ACHN (cell line): Measurements from ENCODE around the gene MPC1L.
A peak's percentile ranks its signal among the peaks of the same experiment; 100 is the strongest.
"Not testable (repeated sequence)": the region's sequence is repeated elsewhere in the genome, so short reads cannot be mapped to it uniquely, and the experiment has no call there.

Experiments used
- DNase-seq: peaks from one replicate; pipeline ENCODE4 v3.0.0-alpha.2; 2015
- in situ Hi-C: cut with HindIII; loops from 2 replicates; pipeline ENCODE4 v1.10.0; 2017; ENCODE audit warnings: low sequenced_read_pairs, low pct_ligation_motif_present, low pct_unique_long_range_greater_than_20kb

Gene MPC1L

DNA sequence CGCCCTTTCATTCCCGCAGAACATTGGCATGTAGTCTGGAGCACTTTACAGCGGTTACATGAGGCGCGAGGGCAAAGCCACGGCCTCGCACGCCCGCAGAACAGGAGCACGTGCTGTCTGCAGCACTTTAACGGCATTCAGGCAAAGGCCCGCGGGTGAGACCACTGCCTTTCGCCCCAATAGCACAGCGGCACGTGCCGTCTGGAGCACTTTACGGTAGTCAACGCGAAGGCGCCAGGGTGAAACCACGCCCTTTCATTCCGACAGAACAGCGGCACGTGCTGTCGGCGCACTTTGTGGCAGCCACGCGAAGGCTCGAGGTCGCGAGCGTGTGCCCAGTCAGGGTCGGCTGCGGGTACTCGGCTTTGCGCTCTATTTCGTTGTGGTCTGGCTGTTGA, at the start of gene MPC1L:
Gene MPC1L, plus strand, starts transcription at position 290 of the 398 bp plus-strand sequence. CDS start 138 bp downstream, outside the sequence.
- in situ Hi-C loops, result no loop called here
- no peak for DNase-seq

DNA sequence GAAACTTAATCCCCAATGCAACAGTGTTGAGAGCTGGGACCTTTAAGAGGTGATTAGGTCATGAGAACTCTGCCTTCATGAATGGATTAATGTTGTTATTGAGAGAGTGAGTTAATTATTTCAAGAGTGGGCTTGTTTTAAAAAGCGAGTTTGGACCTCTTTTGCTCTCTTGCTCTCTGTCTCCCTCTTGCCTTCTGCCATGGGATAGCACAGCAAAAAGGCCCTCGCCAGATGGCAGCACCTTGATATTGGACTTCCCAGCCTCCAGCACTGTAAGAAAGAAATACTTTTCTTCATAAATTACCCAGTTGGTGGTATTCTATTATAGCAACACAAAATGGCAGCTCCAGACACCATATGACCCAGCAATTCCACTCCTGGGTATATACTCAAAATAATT, 49.5 kb upstream of the MPC1L start:
- peak; percentile 24 for DNase-seq
- in situ Hi-C loops, result no loop called here

DNA sequence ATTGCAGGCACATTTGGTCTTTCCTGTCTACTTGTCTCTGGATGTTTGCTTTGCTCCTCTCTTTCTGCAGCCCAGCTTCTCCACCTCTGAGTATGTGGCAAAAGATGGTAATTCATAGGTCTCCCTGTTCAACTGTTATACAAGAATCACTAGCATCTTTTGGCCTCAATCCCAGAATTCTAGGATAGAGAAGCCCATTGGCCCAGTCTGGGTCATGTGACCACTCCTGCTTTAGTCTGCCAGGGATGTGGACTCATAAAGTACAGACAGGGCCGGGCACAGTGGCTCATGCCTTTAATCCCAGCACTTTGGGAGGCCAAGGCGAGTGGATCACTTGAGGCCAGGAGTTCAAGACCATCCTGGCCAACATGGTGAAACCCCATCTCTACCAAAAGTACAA, 47.8 kb upstream of the MPC1L start:
- in situ Hi-C loops, result not testable (repeated sequence)
- DNase-seq, result peak; percentile 33

DNA sequence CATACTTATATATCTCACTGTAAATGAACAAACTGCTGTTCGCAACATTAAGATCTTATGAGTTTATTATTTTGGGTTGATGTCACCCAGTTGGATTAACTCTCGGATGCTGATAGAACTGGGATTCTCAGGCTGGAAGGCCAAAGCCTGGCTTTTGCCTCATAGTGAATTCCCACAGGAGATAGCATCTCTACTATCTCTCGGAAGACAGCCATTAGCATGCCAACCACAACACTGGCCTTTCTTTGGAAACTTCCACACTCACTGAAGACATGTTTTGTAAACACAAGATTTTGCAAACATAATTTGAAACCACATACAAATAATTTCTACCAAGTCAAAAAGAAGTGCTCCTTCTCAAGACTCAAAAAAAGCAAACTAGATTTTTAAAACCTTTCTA, 46.9 kb upstream of the MPC1L start:
- in situ Hi-C loops, result no loop called here
- DNase-seq, result no peak

DNA sequence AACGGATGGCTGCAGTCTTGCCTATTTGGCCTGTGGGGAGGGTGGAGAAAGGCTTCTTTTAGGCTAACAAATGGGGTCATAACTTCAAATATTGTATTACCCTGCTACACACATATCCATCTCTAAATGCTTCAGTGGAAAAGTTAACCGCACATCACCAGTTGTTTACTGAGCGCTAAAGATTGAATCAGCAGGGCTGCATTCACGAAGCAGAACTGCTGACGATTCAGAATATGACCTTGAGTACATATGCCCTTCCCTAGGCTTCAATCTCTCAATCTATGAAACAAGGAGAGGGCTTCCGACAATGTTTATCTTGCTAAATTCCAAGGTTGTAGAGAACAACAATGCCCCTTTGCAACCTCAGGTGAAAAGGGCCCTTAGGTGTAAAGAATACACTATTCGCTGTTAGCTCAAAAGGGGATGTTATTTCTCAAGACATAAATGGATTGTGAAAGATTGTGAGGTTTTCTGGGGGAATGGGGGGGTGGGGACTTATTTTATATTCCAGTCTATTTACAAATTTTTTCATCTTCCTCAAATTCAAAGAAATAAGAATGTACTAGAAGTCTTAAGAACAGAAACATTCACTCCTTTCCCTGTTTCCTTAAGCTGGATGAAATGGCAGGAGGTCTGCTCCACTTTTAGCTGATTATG, 45.1 kb upstream of the MPC1L start:
- in situ Hi-C loops, result no loop called here
- DNase-seq, result no peak

DNA sequence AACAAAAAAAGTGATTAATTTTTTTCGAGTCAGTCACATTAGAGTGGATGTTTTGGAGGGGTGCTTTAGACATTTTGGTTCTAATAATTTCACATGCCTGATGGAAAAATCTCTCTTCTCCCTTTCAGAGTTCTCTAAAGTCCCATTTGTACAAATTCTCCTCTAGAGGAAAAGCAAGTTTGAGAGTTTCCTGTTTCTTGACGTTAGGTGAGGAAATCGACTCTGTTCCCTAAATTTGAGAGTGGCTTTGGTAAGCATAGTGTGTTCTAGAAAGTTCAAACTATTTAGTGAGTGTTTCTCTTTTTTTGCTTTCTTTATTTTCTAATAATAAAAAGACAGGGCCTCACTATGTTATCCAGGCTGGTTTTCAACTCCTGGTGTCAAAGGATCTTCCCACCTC, 44.1 kb upstream of the MPC1L start:
- no peak for DNase-seq
- in situ Hi-C loops, result no loop called here

DNA sequence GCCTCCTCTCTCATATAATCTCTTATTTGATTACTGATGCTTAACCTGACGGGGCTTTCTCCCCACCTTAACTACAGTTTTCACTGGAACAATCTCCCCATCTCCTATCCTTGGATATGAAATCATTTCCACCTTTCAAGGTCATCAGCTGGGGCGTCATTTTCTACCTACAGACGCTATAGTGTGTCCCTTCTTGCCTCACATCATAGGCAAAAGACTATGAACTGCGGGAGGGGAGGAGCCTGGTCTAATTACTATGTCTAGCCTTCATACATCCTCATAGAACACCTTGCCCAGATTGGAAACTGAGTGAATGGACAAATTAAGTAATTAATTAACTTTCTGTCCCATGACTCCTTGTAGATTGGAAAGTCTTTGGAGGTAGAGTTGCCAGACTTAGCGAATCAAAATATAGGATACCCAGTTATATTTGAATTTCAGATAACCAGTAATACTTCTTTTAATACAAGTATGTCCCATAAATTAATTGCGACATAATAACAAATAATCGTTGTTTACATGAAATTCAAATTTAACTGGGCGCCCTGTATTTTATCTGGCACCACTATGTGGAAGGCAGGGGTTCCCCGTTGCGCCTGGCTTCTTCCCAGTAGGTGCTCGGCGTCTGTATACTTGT, 43.2 kb upstream of the MPC1L start:
- DNase-seq, result no peak
- in situ Hi-C loops, result no loop called here

DNA sequence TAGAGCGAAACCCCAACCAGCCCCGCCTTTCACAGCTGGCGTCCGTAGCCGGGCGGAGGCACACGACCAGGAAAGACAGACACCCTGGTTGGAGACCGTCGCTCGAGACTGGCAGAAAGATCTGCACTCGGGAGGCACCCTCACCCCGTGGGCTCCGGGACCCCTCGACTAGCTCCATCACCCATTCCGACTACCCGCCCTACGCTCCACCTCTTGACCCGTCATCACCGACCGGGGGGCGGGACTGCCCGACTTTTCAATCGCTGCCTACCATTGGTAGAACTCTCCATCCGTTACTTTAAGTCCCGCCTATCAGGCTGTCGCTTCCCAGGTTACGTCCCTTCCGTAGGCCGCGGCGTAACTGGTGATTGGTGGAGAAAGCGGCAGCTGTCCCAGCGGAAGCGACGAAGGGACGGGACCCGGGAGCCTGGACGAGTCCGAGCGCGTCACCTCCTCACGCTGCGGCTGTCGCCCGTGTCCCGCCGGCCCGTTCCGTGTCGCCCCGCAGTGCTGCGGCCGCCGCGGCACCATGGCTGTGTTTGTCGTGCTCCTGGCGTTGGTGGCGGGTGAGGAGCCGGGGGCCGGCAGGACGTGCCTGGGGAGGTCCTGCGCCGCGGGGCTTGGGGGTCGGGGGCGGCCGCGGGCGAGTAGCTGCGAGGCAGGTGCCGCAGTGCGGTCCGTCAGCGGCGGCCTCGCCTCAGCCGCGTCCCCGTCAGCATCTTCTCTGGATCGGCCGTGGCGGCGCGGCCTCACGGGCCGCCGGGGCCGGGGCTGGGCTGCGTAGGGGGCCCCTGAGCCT, 42.5 kb upstream of the MPC1L start, which contains the start of gene ATP6AP2:
Gene ATP6AP2, plus strand, starts transcription at position 434 of the 799 bp plus-strand sequence. Its CDS starts 96 bp downstream, at position 530.
- in situ Hi-C loops, result no loop called here
- peak; percentile 89 for DNase-seq

DNA sequence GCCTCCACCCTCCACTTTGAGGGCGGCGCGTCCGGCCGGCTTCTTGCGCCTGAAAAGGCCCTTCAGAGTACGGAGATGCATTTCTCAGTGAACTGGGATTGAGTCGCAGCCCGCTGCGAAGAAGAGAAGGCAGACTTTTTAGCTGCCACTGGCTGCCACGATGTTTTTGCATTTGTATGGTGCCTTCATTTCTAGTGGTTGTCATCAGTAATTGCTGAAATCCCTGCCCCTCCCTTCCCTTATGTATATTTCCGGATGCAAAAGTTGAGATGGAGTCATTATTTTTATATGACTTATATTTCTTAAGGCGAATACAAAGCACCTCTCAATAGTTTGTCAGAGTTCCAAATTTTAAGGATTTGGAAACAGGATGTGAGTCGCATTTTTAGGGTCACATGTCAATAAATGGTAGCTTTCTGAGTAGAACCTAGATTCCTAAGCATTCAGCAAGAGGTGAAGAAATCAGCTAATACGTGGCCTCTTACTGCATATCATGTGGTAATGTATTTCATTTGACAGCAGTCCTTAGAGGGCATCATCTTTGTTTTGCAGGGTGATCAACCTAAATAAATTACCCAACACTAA, 41.8 kb upstream of the MPC1L start:
- peak; percentile 5 for DNase-seq
- in situ Hi-C loops, result no loop called here

DNA sequence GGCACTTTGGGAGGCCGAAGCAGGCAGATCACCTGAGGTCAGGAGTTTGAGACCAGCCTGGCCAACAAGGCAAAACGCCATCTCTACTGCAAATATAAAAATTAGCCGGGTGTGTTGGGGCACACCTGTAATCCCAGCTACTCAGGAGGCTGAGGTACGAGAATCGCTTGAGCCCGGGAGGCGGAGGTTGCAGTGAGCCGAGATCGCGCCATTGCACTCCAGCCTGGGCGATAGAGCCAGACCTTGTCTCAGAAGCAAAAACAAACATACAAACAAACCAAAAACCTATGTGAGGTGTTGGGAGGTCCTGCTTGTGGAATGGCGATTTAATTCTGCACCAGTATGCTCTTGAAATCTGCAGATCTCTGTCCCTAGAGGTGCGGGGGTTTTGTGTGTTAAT, 41.0 kb upstream of the MPC1L start:
- in situ Hi-C loops, DNase-seq: not testable (repeated sequence)

DNA sequence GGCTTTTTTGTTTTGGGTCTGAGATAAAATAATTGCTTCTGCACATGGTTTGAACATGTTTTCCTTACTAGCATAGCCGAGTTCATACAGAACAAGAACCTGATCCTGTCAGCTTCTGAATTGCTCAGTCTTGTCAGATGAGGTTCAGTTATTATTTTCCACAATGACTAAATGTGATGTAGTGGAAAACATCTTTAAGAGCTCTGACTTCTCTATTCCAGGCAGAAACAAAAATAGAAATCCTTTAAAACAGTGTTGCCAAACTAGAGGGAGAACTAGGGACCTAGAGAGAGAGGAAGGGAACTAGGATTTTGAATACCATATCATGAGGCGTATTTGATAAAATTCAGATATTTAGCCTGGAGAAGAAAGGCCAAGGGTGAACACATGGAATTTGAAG, 40.4 kb upstream of the MPC1L start:
- in situ Hi-C loops, result no loop called here
- no peak for DNase-seq

DNA sequence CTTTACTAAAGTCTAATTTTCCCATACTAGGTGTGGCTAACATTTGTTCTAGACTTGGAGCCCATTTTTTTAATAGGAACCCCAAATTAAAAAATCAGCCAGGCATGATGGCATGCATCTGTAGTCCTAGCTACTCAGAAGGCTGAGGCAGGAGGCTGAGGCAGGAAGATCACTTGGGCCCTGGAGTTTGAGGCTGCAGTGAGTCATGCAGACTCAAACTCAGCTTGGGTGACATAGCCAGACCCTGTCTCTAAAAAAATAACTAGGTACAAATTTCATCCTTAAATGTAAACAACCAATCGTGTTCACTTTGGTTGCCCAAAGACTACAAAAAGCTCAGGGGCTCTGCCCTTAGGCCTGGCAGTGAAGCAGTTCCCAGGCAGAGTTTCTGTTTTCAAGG, 35.6 kb upstream of the MPC1L start:
- DNase-seq, in situ Hi-C loops: not testable (repeated sequence)

DNA sequence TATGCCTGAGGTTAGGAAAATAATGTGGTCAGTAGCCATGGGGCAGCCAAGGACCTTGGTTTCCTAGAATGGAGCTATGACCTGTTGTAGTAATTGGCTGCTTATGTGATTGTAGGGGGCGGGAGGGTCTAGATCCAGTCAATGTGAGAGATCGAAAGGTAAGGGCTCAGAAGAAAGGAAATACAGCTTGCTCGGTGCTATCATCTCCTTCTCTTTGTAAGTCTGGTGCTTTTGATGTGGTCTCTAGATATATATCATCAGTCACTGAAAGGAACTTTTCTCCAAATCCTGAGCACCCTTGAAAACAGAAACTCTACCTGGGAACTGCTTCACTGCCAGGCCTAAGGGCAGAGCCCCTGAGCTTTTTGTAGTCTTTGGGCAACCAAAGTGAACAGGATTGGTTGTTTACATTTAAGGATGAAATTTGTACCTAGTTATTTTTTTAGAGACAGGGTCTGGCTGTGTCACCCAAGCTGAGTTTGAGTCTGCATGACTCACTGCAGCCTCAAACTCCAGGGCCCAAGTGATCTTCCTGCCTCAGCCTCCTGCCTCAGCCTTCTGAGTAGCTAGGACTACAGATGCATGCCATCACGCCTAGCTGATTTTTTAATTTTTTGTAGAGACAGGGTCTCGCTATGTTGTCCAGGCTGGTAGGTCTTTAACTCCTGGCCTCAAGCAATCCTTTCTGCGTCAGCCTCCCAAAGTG, 33.5 kb upstream of the MPC1L start:
- DNase-seq, in situ Hi-C loops: not testable (repeated sequence)

DNA sequence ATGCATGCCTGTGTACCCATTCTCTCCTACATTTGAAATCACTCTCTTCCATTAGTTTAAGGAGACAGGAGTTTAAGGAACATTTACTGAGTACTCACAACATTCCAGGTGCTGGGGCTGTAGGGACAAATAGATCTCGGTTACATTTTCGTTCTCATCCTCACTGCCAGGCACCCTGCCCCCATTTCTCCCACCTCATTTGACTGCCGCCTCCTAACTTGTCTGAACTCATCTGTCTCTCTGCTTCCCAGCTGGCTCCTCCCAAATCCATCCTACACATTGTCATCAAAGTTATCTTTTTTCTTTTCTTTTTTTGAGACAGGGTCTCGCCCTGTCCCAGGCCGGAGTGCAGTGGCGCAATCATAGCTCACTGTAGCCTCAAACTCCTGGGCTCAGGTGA, 19.8 kb upstream of the MPC1L start:
- in situ Hi-C loops, result no loop called here

DNA sequence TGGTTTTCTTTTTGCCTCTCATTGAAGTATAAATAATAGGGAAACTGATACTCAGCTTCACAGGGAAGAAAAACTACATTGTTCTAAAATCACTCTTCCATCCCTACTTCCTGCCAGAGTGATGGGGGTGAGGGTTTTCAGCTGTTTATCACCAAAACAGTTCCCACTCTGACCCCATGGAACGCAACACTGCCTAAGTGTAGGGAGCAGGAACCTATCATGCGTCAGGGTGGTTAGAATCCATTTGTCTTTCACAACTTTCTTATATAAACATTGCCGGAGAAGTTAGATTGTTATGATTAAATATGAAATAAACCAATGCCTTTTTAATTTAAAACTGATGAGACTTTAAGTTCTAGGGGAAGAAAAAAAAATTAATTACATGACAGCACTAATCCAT, 15.8 kb upstream of the MPC1L start:
- in situ Hi-C loops, result no loop called here
- DNase-seq, result no peak

More for the DNA sequence above, 19.8 kb upstream of the MPC1L start:
- no peak for DNase-seq

DNA sequence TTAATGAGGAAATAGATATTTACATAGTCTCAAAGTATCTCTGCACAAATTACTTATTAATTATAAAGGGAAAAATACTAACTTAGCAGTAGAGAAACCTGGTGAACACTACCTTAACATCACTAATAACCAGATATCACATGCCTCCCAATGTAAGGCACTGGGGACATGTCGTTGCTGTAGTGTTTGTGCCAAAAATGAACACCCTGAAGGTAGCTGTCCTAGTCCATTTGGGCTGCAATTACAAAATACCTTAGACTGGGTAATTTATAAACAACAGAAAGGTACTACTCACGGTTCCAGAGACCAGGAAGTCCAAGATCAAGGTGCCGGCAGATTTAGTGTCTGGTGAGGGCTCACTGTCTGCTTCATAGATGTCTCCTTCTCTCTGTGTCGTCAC, 10.7 kb upstream of the MPC1L start:
- in situ Hi-C loops, result no loop called here

DNA sequence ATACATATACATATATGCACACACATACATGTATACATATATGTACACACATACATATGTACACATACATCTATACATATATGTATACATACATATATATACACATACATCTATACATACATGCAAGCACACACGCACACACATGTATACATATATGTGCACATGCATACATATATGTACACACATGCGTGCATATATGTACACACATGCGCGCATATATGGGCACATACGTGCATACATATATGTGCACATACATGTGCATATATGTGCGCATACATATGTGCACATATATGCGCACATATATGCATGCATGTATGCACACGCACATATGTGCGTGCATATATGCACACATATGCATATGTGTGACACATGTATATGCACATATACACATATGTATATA, 7.3 kb upstream of the MPC1L start:
- no peak for DNase-seq
- in situ Hi-C loops, result no loop called here

More for the DNA sequence above, 10.7 kb upstream of the MPC1L start:
- DNase-seq, result no peak

DNA sequence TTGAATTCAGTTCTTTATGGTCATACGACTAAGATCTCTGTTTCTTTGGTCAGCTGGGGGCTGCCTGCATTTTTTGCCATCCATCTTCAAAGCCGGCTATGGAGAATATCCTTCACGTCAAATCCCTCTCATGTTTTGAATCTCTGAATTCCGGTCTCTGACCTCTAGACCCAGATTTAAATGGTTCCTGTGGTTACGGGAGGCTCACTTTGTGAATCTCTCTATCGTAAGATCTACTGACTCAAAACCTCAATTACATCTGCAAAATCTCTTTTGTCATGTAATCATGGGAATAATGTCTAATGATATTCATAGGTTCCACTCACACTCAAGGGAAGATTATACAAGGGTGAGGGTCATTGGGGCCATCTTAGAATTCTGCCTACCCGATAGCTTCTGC, 5.7 kb upstream of the MPC1L start:
- no peak for DNase-seq
- in situ Hi-C loops, result no loop called here
